Transverse colon (tissue), 4 donors: ENCODE results near the gene NOL9. TPM values are rescaled to one million over a fixed set of nuclear protein-coding genes. Genes with fewer than 3 reads are reported as not detected.

Experiments used
- DNase-seq: peaks from one replicate; pipeline ENCODE4 v3.0.0-alpha.2; 2019
- H3K27ac ChIP-seq, 4 donors: fragments of 200-600 bp; sonication (generic); 2 replicates each; pipeline ENCODE4 v1.5.1; 2016 to 2018; ENCODE audit warnings: inconsistent platforms in 4 of 4
- H3K27me3 ChIP-seq: fragments of 200-600 bp; sonication (generic); 2 replicates; pipeline ENCODE4 v1.5.1; 2017; ENCODE audit warnings: inconsistent platforms
- H3K36me3 ChIP-seq, 4 donors: fragments of 200-600 bp; sonication (generic); 2 replicates each; pipeline ENCODE4 v1.5.1; 2017 to 2019; ENCODE audit warnings: inconsistent platforms in 4 of 4
- H3K4me1 ChIP-seq, 4 donors: fragments of 200-600 bp; sonication (generic); 2 replicates each; pipeline ENCODE4 v1.5.1; 2017 to 2020; ENCODE audit warnings: inconsistent platforms in 4 of 4
- H3K4me3 ChIP-seq, 4 donors: fragments of 200-600 bp; sonication (generic); 1 replicate in 1 of 4; 2 replicates in 3 of 4; pipeline versions ENCODE4 v1.5.1 to v1.6.1; 2017 to 2019; ENCODE audit warnings: inconsistent platforms in 4 of 4
- H3K9me3 ChIP-seq, 2 donors: fragments of 200-600 bp; sonication (generic); 2 replicates each; pipeline ENCODE4 v1.5.1; 2017 to 2019; ENCODE audit warnings: inconsistent platforms in 2 of 2
- EP300 ChIP-seq: sonication (generic); formaldehyde crosslinking; IDR thresholded peaks from one replicate; pipeline ENCODE4 v1.6.1; 2017; ENCODE audit warnings: antibody characterized with exemption, low read depth
- POLR2A ChIP-seq: fragments of 450-650 bp; IDR thresholded peaks from one replicate; pipeline ENCODE4 v1.6.1; 2016; ENCODE audit warnings: antibody characterized with exemption, mild to moderate bottlenecking, moderate library complexity
- POLR2AphosphoS5 ChIP-seq, 3 donors: sonication (generic); formaldehyde crosslinking; IDR thresholded peaks; one replicate each; pipeline ENCODE4 v1.6.1; 2016; ENCODE audit warnings: antibody characterized with exemption in 3 of 3
- WGBS, 2 donors: methylation state at CpG; one replicate each; pipeline ENCODE4 v1.1.5; 2018; ENCODE audit warnings: low coverage in 1 of 2; 5-methylcytosine and 5-hydroxymethylcytosine counted together
- in situ Hi-C, 4 donors: fragments of 200-750 bp; cut with MboI; loops; one replicate each; pipeline versions ENCODE4 v1.15.0 to v1.15.1; 2017; ENCODE audit warnings: low sequenced_read_pairs in 3 of 4, low pct_ligation_motif_present in 1 of 4, low pct_unique_long_range_greater_than_20kb in 1 of 4
- intact Hi-C: fragments of 100-400 bp; cut with DNase I; formaldehyde crosslinking; loops from one replicate; pipeline ENCODE4 v1.15.1; 2023; ENCODE audit warnings: low total_unique reads
- total RNA-seq, 4 donors: library from RNA; depleted of rRNA; stranded (reverse); fragments of >200 nt; gene quantifications; one replicate each; pipeline ENCODE4 v1.1.0, GENCODE V29; 2016
- TF ChIP-seq, protein P1 (sequence below), 5 experiments: fragments of 200-600 bp in 3 of 5; fragments of 450-650 bp in 2 of 5; sonication (generic) in 3 of 5; IDR thresholded peaks; 1 replicate in 2 of 5; 2 replicates in 3 of 5; pipeline ENCODE4 v1.5.1; 2016 to 2017; ENCODE audit warnings: antibody characterized with exemption in 5 of 5, inconsistent platforms in 3 of 5, mild to moderate bottlenecking in 2 of 5, moderate library complexity in 1 of 5

NOL9 gene
- total RNA-seq, 4 donors from 2014 or later = 8.0 to 30.0 (median 13.8) TPM

DNA sequence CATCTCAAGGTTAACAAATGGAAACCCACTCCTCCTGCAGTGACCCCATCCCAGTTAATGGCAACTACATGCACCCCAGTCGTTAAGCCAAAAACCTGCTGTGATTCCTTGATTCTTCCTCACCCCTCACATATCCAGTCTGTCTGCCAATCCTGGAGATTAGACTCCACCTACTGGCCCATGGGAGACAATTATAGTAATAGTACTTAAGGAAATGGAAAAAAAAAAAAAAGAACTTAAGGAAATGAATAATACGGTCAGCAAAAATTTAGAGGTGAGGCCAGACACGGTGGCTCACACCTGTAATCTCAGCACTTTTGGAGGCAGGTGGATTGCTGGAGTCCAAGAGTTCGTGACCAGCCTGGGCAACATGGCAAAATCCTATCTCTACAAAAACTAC, 7.0 kb downstream of the NOL9 start:
- WGBS, 2 donors = 44 to 63% methylated on average over 3 to 4 of the region's 4 CpGs
- in situ Hi-C loops (no loop called here), intact Hi-C loops (no loop called here)
- no peaks in the 10 kb centered on the region for H3K27me3 ChIP-seq
- no peaks in the 10 kb centered on the region for H3K9me3 ChIP-seq
- no peak for TF ChIP-seq EP300
- TF ChIP-seq, protein P1, sequence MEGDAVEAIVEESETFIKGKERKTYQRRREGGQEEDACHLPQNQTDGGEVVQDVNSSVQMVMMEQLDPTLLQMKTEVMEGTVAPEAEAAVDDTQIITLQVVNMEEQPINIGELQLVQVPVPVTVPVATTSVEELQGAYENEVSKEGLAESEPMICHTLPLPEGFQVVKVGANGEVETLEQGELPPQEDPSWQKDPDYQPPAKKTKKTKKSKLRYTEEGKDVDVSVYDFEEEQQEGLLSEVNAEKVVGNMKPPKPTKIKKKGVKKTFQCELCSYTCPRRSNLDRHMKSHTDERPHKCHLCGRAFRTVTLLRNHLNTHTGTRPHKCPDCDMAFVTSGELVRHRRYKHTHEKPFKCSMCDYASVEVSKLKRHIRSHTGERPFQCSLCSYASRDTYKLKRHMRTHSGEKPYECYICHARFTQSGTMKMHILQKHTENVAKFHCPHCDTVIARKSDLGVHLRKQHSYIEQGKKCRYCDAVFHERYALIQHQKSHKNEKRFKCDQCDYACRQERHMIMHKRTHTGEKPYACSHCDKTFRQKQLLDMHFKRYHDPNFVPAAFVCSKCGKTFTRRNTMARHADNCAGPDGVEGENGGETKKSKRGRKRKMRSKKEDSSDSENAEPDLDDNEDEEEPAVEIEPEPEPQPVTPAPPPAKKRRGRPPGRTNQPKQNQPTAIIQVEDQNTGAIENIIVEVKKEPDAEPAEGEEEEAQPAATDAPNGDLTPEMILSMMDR (IDR thresholded peaks at IDR 0.05) = no peak
- H3K27ac ChIP-seq = no peak overlapping the region
- H3K36me3 ChIP-seq = peaks cover 0 to 43% (median 21%) of the 10 kb centered on the region in 4 donors
- H3K4me3 ChIP-seq = no peak overlapping the region
- H3K4me1 ChIP-seq = peaks cover 0 to 3% (median 2%) of the 10 kb centered on the region in 4 donors
- DNase-seq = no peak

DNA sequence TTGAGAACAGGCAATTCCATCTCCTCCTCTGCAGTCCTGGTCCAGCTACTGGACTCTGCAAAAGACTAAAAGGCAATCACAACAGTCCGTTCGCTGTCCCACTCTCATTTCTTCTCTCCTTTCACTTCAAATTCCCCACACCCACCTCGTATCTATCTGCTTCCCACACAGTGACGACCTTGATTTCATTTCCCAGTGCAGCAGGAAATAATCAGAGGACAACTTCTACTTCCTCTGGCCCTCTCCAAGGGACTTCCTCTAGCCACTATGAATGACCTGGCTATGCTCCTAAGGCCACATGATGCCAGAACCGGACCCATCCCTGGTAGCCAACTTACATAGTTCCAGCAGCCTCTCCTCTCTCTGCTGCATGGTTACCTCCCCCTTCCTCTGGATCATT, 8.0 kb downstream of the NOL9 start:
- Histone ChIP-seq H3K4me1 (peaks cover 0 to 3% (median 0%) of the 10 kb centered on the region in 4 donors), H3K27me3 (no peaks in the 10 kb centered on the region), H3K27ac (no peak overlapping the region), H3K4me3 (no peak overlapping the region), H3K36me3 (peaks cover 0 to 47% (median 23%) of the 10 kb centered on the region in 4 donors), H3K9me3 (no peaks in the 10 kb centered on the region)
- in situ Hi-C loops = no loop called here
- WGBS, 2 donors = 75 to 78% methylated on average over 5 of the region's 5 CpGs
- DNase-seq = no peak
- TF ChIP-seq, protein P1 (IDR thresholded peaks at IDR 0.05) = no peak
- TF ChIP-seq EP300 = no peak
- no peak for TF ChIP-seq POLR2AphosphoS5 (IDR thresholded peaks at IDR 0.05)
- no peak for TF ChIP-seq POLR2A
- intact Hi-C loops = no loop called here

DNA sequence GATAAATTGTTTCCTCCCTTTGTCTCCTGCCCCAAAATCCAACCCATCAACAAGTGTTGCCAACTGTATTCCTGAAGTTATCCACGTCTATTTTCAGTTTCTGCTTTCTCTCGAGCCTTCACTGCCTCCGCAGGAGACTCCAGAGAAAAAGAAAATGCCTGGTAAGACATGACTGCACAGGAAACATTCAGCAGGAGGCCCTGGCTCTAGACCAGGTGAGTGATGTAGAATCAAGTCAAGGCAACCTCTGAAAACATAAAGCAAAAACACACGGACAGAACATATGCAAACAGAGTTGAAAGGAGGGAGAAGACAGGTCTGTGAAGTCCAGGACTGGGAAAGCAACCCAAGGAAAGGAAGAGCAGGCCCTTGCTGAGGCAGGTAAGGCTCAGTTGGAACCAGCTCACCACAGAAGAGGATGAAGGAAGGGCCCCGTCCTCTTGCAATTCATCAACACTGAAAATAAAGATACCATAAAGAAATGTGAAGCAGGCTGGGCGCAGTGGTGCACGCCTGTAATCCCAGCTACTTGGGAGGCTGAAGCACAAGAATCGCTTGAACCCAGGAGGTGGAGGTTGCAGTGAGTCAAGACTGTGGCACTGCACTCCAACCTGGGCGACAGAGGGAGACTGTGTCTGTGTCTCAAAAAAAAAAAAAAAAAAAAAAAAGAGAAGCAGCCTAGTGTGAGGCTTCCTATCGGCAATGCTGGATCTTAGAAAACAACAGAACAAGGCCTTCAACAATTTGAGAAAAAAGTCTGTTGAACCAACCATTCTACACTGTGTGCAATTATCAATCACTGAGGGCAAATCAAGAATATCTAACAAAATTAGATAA, 8.8 kb downstream of the NOL9 start:
- no peak for DNase-seq
- TF ChIP-seq POLR2AphosphoS5 (IDR thresholded peaks at IDR 0.05) (no peak), POLR2A (no peak), EP300 (no peak)
- TF ChIP-seq, protein P1 (IDR thresholded peaks at IDR 0.05) = no peak
- H3K9me3 ChIP-seq = no peaks in the 10 kb centered on the region
- WGBS, 2 donors = 55 to 72% methylated on average over 7 to 10 of the region's 10 CpGs
- no peaks in the 10 kb centered on the region for H3K4me1 ChIP-seq
- no peaks in the 10 kb centered on the region for H3K27me3 ChIP-seq
- in situ Hi-C loops (no loop called here), intact Hi-C loops (no loop called here)
- no peak overlapping the region for H3K4me3 ChIP-seq
- H3K27ac ChIP-seq = no peak overlapping the region
- peaks cover 0 to 49% (median 24%) of the 10 kb centered on the region in 4 donors for H3K36me3 ChIP-seq

DNA sequence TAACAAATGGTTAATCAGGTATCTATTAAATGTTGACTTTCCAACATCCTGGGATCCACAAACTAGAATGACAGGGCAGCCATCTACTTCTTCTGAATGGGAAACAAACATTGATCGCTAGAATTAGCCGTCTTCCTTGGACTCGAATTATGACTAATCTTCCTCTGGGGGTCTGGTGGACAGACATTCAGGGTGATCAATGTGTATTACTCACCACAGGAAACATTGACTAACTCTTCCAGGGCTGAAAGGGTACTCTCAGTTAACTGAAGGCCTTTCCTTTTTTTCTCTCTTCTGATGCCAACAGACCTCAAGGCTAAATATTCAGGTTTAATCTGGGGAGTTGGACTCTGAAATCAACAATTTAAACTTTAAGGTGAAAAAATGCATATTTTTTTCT, 9.5 kb downstream of the NOL9 start:
- no peak for DNase-seq
- no peaks in the 10 kb centered on the region for H3K9me3 ChIP-seq
- in situ Hi-C loops = no loop called here
- no peaks in the 10 kb centered on the region for H3K27me3 ChIP-seq
- H3K4me1 ChIP-seq = no peaks in the 10 kb centered on the region
- peaks cover 0 to 47% (median 21%) of the 10 kb centered on the region in 4 donors for H3K36me3 ChIP-seq
- H3K27ac ChIP-seq = no peak overlapping the region
- H3K4me3 ChIP-seq = no peak overlapping the region
- TF ChIP-seq POLR2AphosphoS5 (IDR thresholded peaks at IDR 0.05) = no peak
- no peak for TF ChIP-seq EP300
- TF ChIP-seq POLR2A = no peak
- TF ChIP-seq, protein P1 (IDR thresholded peaks at IDR 0.05) = no peak
- 88 to 100% methylated on average over 3 of the region's 3 CpGs for WGBS, 2 donors
- intact Hi-C loops = no loop called here
